GM21717 (cell line): ENCODE data around the gene LPP.
A peak's percentile ranks its signal among the peaks of the same experiment; 100 is the strongest.

ENCODE experiments used
- ATAC-seq: cut with Tn5 transposase; IDR thresholded peaks from one replicate; pipeline ENCODE4 v1.9.1; 2021; ENCODE audit warnings: mild to moderate bottlenecking, moderate library complexity; ENCODE audit not compliant: unreplicated experiment

Gene LPP

GRCh38 chr3:188721990-188722389, 568.0 kb downstream of the LPP start:
- no peak for ATAC-seq

- ATAC-seq: no peak
Observed at GRCh38 chr3:188722963-188723362, 569.0 kb downstream of the LPP start.

- ATAC-seq: no peak
Observed at GRCh38 chr3:188727052-188727451, 573.1 kb downstream of the LPP start.

GRCh38 chr3:188728371-188728896, 574.5 kb downstream of the LPP start:
- no peak for ATAC-seq

GRCh38 chr3:188729422-188729821, 575.5 kb downstream of the LPP start:
- ATAC-seq: no peak

- no peak for ATAC-seq
Observed at GRCh38 chr3:188734395-188734794, 580.4 kb downstream of the LPP start.

GRCh38 chr3:188739511-188739910, 585.6 kb downstream of the LPP start:
- no peak for ATAC-seq

GRCh38 chr3:188740010-188740409, 586.1 kb downstream of the LPP start:
- ATAC-seq: no peak

- ATAC-seq: no peak
Observed at GRCh38 chr3:188742755-188743550, 589.0 kb downstream of the LPP start.

- no peak for ATAC-seq
Observed at GRCh38 chr3:188744166-188744565, 590.2 kb downstream of the LPP start.

GRCh38 chr3:188745031-188745430, 591.1 kb downstream of the LPP start:
- ATAC-seq: no peak

- no peak for ATAC-seq
Observed at GRCh38 chr3:188746291-188746783, 592.4 kb downstream of the LPP start.

GRCh38 chr3:188747489-188747888, 593.5 kb downstream of the LPP start:
- ATAC-seq: no peak

- no peak for ATAC-seq
Observed at GRCh38 chr3:188749010-188749617, 595.2 kb downstream of the LPP start.

GRCh38 chr3:188749830-188750229, 595.9 kb downstream of the LPP start:
- ATAC-seq: no peak

GRCh38 chr3:188750617-188751016, 596.7 kb downstream of the LPP start:
- no peak for ATAC-seq

- peak; percentile 28 for ATAC-seq
Observed at GRCh38 chr3:188752850-188753249, 598.9 kb downstream of the LPP start.

GRCh38 chr3:188754267-188754666, 600.3 kb downstream of the LPP start:
- peak; percentile 58 for ATAC-seq

- ATAC-seq: no peak
Observed at GRCh38 chr3:188756241-188756640, 602.3 kb downstream of the LPP start.

GRCh38 chr3:188759336-188760005, 605.5 kb downstream of the LPP start:
- ATAC-seq: no peak

GRCh38 chr3:188760408-188760807, 606.5 kb downstream of the LPP start:
- no peak for ATAC-seq

GRCh38 chr3:188761439-188761838, 607.5 kb downstream of the LPP start:
- ATAC-seq: no peak
